Cardiac fibroblast (primary cell): ENCODE data around the gene FNDC3B.

Experiments used
- DNase-seq, 2 donors: peaks; one replicate each; pipeline versions ENCODE4 v3.0.0 to v3.0.0-alpha.2; 2010; ENCODE audit warnings: low read depth in 2 of 2
- H3K4me3 ChIP-seq, 2 donors: replicated peaks in 1 of 2; 1 replicate in 1 of 2; 2 replicates in 1 of 2; pipeline ENCODE4 v1.5.1; 2011; ENCODE audit warnings: low read depth in 2 of 2, low read length in 2 of 2, mild to moderate bottlenecking in 2 of 2, moderate library complexity in 1 of 2
- TF ChIP-seq, protein P1 (sequence below): IDR thresholded peaks from one replicate; pipeline ENCODE4 v1.5.1; 2011; ENCODE audit warnings: low read depth, mild to moderate bottlenecking, low read length, inconsistent platforms

Gene FNDC3B

DNA sequence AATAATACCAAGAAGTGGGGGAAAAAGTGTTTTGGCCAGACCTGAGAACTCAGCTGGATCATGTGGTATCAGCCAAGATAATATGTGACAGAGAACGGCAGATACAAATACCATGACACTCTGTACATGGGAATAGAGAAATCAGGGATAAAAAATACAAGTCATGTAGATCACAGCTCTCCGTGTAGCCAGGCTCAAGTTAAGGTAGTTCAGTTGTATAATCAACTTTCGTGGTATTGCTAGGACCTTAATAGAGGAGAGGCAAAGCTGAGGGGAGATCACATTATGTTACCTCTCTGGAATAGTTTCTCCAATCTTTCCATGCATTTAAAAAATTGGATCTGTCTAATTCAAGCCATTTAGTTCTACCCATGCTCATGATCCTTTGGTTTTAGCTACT, 229.0 kb downstream of the FNDC3B start:
- DNase-seq = no peak
- H3K4me3 ChIP-seq = no peak overlapping the region
- TF ChIP-seq, protein P1, sequence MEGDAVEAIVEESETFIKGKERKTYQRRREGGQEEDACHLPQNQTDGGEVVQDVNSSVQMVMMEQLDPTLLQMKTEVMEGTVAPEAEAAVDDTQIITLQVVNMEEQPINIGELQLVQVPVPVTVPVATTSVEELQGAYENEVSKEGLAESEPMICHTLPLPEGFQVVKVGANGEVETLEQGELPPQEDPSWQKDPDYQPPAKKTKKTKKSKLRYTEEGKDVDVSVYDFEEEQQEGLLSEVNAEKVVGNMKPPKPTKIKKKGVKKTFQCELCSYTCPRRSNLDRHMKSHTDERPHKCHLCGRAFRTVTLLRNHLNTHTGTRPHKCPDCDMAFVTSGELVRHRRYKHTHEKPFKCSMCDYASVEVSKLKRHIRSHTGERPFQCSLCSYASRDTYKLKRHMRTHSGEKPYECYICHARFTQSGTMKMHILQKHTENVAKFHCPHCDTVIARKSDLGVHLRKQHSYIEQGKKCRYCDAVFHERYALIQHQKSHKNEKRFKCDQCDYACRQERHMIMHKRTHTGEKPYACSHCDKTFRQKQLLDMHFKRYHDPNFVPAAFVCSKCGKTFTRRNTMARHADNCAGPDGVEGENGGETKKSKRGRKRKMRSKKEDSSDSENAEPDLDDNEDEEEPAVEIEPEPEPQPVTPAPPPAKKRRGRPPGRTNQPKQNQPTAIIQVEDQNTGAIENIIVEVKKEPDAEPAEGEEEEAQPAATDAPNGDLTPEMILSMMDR = no peak

DNA sequence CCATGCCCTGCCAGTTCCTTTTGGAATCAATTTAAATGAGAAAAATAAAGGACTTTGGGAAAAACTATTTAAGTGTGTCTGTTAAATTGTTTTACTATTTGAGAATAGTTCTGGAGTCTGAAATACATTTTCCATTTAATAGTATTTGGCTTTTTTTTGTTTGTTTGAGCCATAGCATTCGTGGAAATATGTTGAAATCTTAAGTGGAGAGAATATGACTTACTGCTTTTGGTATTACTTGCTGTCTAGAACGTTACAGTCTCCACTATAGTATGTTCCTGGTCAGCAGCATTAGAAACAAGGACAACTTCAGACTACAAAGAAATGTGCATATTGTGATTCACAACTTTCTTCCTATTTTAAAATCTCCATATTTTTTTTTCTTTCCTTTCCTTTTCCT, 229.5 kb downstream of the FNDC3B start:
- H3K4me3 ChIP-seq = no peak overlapping the region
- TF ChIP-seq, protein P1 = no peak
- peak; percentile 38 to 56 for DNase-seq

- TF ChIP-seq, protein P1 = no peak
- no peak for DNase-seq
- H3K4me3 ChIP-seq = no peak overlapping the region
These were observed 231.3 kb downstream of the FNDC3B start for GRCh38 chr3:172270557-172271166.

DNA sequence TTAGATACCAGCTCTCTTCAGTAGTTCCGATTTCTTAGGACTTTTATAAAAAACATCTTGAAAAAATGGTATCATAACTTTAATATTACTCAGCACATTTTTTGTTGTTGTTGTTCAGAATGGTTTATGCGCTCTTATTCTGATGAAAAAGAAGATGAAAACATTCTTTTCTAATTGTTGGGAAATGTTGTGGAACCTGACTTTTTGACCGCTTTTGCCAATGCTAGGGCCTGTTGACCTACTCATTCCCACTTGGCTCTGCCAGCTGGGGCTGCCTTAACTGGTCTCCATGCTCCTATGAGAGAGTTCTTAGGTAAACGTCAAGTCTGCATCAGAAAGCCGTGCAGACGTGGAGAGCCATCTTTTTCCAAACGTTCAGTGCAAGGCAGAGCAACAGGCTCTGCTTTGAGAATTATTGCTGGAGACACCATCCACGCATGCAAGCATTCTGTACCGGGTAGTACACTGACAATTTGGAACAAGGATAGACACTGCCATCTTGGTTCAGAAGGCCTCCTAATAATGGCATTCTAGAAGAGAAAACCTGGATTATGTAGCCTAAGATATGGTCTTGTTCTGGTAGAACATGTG, 232.1 kb downstream of the FNDC3B start:
- no peak for DNase-seq
- H3K4me3 ChIP-seq = no peak overlapping the region
- TF ChIP-seq, protein P1 = no peak

- TF ChIP-seq, protein P1 = no peak
- no peak overlapping the region for H3K4me3 ChIP-seq
These were observed 233.3 kb downstream of the FNDC3B start for GRCh38 chr3:172272698-172273097.

GRCh38 chr3:172273378-172273777, 234.0 kb downstream of the FNDC3B start:
- no peak for DNase-seq
- H3K4me3 ChIP-seq = no peak overlapping the region
- TF ChIP-seq, protein P1 = no peak

More at GRCh38 chr3:172272698-172273097, 233.3 kb downstream of the FNDC3B start:
- peak; percentile 51 to 53 for DNase-seq

DNA sequence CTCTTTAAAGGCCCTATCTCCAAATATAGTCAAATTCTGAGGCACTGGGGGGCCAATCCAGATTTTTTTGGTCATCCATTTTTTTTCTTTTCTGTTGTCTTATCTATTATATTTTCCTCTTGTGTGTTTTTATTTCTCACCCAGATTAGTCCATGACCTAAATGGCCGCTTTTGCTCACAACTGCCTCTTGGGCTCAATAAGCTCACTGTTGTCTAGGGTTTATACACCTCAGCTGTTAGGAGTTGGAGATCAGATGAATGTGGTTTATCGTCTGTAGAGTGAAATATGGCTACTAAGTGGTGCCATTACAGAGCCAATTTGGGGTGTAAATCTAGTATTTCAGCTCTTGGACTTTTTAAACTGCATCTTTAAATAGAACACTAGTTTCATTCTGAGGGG, 235.5 kb downstream of the FNDC3B start:
- DNase-seq = no peak

More for the DNA sequence above, 235.5 kb downstream of the FNDC3B start:
- TF ChIP-seq, protein P1 = no peak
- H3K4me3 ChIP-seq = no peak overlapping the region
